MV-4-11 (cell line): ENCODE results near the gene C4BPB.

Experiments used
- DNase-seq: peaks from one replicate; lab custom pipeline; 2025; lab: John Stamatoyannopoulos, UW

C4BPB gene

GRCh38 chr1:207059881-207060280, 28.8 kb upstream of the C4BPB start:
- DNase-seq = no peak

- no peak for DNase-seq
These were observed 28.1 kb upstream of the C4BPB start for GRCh38 chr1:207060596-207060995.

GRCh38 chr1:207062058-207062457, 26.6 kb upstream of the C4BPB start:
- no peak for DNase-seq

- no peak for DNase-seq
These were observed 25.6 kb upstream of the C4BPB start for GRCh38 chr1:207063014-207063413.

GRCh38 chr1:207064561-207064960, 24.1 kb upstream of the C4BPB start:
- no peak for DNase-seq

- DNase-seq = no peak
These were observed 21.5 kb upstream of the C4BPB start for GRCh38 chr1:207067185-207067584.

GRCh38 chr1:207067665-207068064, 21.0 kb upstream of the C4BPB start:
- no peak for DNase-seq

- peak; percentile 94 for DNase-seq
These were observed 19.6 kb upstream of the C4BPB start for GRCh38 chr1:207069061-207069460.

GRCh38 chr1:207069858-207070506, 18.7 kb upstream of the C4BPB start:
- DNase-seq = no peak

GRCh38 chr1:207070811-207071210, 17.8 kb upstream of the C4BPB start:
- DNase-seq = peak; percentile 95

GRCh38 chr1:207071426-207071825, 17.2 kb upstream of the C4BPB start:
- no peak for DNase-seq

GRCh38 chr1:207072233-207072632, 16.4 kb upstream of the C4BPB start:
- no peak for DNase-seq

- DNase-seq = no peak
These were observed 14.5 kb upstream of the C4BPB start for GRCh38 chr1:207073906-207074820.

GRCh38 chr1:207076181-207076955, 12.3 kb upstream of the C4BPB start:
- no peak for DNase-seq

GRCh38 chr1:207077012-207077411, 11.6 kb upstream of the C4BPB start:
- no peak for DNase-seq

GRCh38 chr1:207077470-207078377, 10.9 kb upstream of the C4BPB start:
- peak; percentile 79 for DNase-seq

- DNase-seq = no peak
These were observed 10.0 kb upstream of the C4BPB start for GRCh38 chr1:207078578-207079132.

- DNase-seq = no peak
These were observed 8.9 kb upstream of the C4BPB start for GRCh38 chr1:207079706-207080241.

- DNase-seq = no peak
These were observed 7.6 kb upstream of the C4BPB start for GRCh38 chr1:207081088-207081487.

GRCh38 chr1:207081806-207082205, 6.9 kb upstream of the C4BPB start:
- DNase-seq = no peak

GRCh38 chr1:207084232-207084631, 4.4 kb upstream of the C4BPB start:
- DNase-seq = no peak
